ENCODE data around the gene VDAC2.

VDAC2 gene

DNA sequence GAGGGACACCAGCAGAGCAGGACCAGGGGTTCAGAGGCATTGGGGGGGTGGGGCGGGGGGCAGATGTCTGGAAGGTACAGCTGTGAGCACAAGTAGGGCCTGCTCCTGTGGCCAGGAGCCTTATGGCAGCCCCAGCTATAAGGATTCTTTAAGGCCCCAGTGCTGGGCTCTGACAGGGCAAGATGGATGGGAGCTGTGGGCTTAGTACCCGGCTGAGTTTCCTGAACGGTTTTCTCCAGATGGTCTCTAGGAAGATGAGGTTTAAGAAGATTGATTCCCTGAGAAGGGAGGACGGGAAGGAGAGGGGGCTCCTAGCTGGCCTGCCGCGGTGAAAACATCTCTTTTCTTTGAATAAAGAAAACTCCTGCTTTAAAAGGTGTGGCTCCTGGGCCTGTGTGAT lies 55.3 kb downstream of the VDAC2 start:
- DNase-seq (ENCODE audit: low spot score): no peak
- TF ChIP-seq, protein P1, sequence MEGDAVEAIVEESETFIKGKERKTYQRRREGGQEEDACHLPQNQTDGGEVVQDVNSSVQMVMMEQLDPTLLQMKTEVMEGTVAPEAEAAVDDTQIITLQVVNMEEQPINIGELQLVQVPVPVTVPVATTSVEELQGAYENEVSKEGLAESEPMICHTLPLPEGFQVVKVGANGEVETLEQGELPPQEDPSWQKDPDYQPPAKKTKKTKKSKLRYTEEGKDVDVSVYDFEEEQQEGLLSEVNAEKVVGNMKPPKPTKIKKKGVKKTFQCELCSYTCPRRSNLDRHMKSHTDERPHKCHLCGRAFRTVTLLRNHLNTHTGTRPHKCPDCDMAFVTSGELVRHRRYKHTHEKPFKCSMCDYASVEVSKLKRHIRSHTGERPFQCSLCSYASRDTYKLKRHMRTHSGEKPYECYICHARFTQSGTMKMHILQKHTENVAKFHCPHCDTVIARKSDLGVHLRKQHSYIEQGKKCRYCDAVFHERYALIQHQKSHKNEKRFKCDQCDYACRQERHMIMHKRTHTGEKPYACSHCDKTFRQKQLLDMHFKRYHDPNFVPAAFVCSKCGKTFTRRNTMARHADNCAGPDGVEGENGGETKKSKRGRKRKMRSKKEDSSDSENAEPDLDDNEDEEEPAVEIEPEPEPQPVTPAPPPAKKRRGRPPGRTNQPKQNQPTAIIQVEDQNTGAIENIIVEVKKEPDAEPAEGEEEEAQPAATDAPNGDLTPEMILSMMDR (IDR thresholded peaks at IDR 0.05; ENCODE audit: extremely low read depth, missing control alignments): no peak

GRCh38 chr10:75266945-75267344 lies 56.3 kb downstream of the VDAC2 start:
- DNase-seq (ENCODE audit: low spot score): no peak
- TF ChIP-seq, protein P1 (IDR thresholded peaks at IDR 0.05; ENCODE audit: extremely low read depth, missing control alignments): no peak

GRCh38 chr10:75269605-75270004 lies 59.0 kb downstream of the VDAC2 start:
- TF ChIP-seq, protein P1 (IDR thresholded peaks at IDR 0.05; ENCODE audit: extremely low read depth, missing control alignments): no peak
- DNase-seq (ENCODE audit: low spot score): no peak

DNA sequence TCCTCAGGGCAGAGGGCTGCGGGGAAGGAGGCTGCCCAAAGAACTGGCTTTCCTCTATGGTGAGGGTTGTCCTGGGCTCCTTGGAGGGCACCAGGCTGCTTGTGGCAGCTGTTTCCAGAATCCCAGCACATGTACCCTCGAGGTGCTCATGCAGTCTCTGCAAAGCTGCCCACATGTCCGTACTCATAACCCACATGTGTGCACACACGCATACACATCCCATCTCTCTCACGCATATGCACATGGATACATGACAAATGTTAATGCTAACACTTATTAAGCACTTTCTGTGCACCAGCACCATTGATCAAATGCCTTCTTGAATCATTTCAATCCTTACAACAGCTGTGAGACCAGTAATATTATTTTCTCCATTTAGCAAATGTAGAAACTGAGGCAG lies 61.5 kb downstream of the VDAC2 start:
- TF ChIP-seq, protein P1 (IDR thresholded peaks at IDR 0.05; ENCODE audit: extremely low read depth, missing control alignments): no peak
- DNase-seq (ENCODE audit: low spot score): no peak

- DNase-seq (ENCODE audit: low spot score): no peak
- TF ChIP-seq, protein P1 (IDR thresholded peaks at IDR 0.05; ENCODE audit: extremely low read depth, missing control alignments): no peak
These were observed 62.3 kb downstream of the VDAC2 start for GRCh38 chr10:75272896-75273295.

GRCh38 chr10:75276069-75276872 lies 65.7 kb downstream of the VDAC2 start:
- TF ChIP-seq, protein P1 (IDR thresholded peaks at IDR 0.05; ENCODE audit: extremely low read depth, missing control alignments): no peak
- no peak for DNase-seq (ENCODE audit: low spot score)

- TF ChIP-seq, protein P1 (IDR thresholded peaks at IDR 0.05; ENCODE audit: extremely low read depth, missing control alignments): no peak
- DNase-seq (ENCODE audit: low spot score): no peak
These were observed 69.6 kb downstream of the VDAC2 start for GRCh38 chr10:75280236-75280635.
